GM12878 (cell line): ENCODE measurements around the gene PALLD. TPM values are rescaled to one million over a fixed set of nuclear protein-coding genes. Genes with fewer than 3 reads are reported as not detected.

ENCODE experiments used
- ATAC-seq: fragments of 200-7000 bp; cut with Tn5 transposase; 3 replicates; pipeline ENCODE4 v1.9.1; 2020; ENCODE audit warnings: mild to moderate bottlenecking, moderate library complexity
- BruUV-seq: library from RNA; stranded (reverse); fragments of 400-500 nt; replicated peaks from 2 replicates; lab custom pipeline; 2021; lab: Mats Ljungman, UMichigan
- CTCF ChIA-PET: fragments of 300-600 bp; sonication (Branson Sonifier 250); formaldehyde crosslinking; extraction: SDS; loops from one replicate; lab custom pipeline; 2021; ENCODE audit warnings: inconsistent platforms; lab: Yijun Ruan, JAX
- POLR2A ChIA-PET: fragments of 350-600 bp; formaldehyde crosslinking; extraction: SDS; loops from one replicate; lab custom pipeline; 2021; ENCODE audit warnings: inconsistent platforms; lab: Charles Lee
- RAD21 ChIA-PET: fragments of 300-600 bp; sonication (Branson Sonifier 250); formaldehyde crosslinking; loops from one replicate; lab custom pipeline; 2023; ENCODE audit warnings: antibody characterized with exemption; ENCODE audit not compliant: unreplicated experiment; lab: Charles Lee
- SMC1A ChIA-PET: fragments of 300-600 bp; sonication (Branson Sonifier 250); formaldehyde crosslinking; loops from one replicate; lab custom pipeline; 2023; ENCODE audit not compliant: unreplicated experiment, uncharacterized antibody; lab: Charles Lee
- DNase-seq: peaks from one replicate; pipeline ENCODE4 v3.0.0-alpha.2; 2011; ENCODE audit warnings: low read depth, low spot score
- FAIRE-seq: peaks from 3 replicates; lab custom pipeline; 2011; peaks lifted over from hg19 to GRCh38; lab: Jason Lieb, UNC
- H2AFZ ChIP-seq: 2 replicates; pipeline ENCODE4 v1.6.0; 2011; ENCODE audit warnings: low read depth, low read length, control low read depth; ENCODE audit not compliant: control insufficient read depth
- H3K27ac ChIP-seq: 2 replicates; pipeline ENCODE4 v1.5.1; 2011; ENCODE audit warnings: control low read depth; ENCODE audit not compliant: control insufficient read depth, insufficient read depth
- H3K27me3 ChIP-seq, 2 experiments: replicated peaks in 1 of 2; 2 replicates each; pipeline versions ENCODE4 v1.6.0 to v1.6.1; 2011; ENCODE audit warnings: low read length in 1 of 2; ENCODE audit not compliant: control insufficient read depth in 2 of 2, insufficient read depth in 2 of 2
- H3K36me3 ChIP-seq, 2 experiments: 2 replicates each; pipeline ENCODE4 v1.5.1; 2011; ENCODE audit warnings: low read length in 1 of 2; ENCODE audit not compliant: control insufficient read depth in 2 of 2, insufficient read depth in 2 of 2
- H3K4me1 ChIP-seq: 2 replicates; pipeline ENCODE4 v1.6.1; 2011; ENCODE audit warnings: mild to moderate bottlenecking, low read length, moderate library complexity, mixed read lengths; ENCODE audit not compliant: control insufficient read depth, insufficient read depth
- H3K4me2 ChIP-seq: 2 replicates; pipeline ENCODE4 v1.6.0; 2011; ENCODE audit warnings: control low read depth; ENCODE audit not compliant: control insufficient read depth, insufficient read depth
- H3K4me3 ChIP-seq: fragments of 200-600 bp; sonication (generic); 2 replicates; pipeline ENCODE4 v1.5.1; 2016
- H3K79me2 ChIP-seq: 2 replicates; pipeline ENCODE4 v1.6.0; 2011; ENCODE audit warnings: low read length; ENCODE audit not compliant: control insufficient read depth, insufficient read depth
- H3K9ac ChIP-seq: 2 replicates; pipeline ENCODE4 v1.8.0; 2011; ENCODE audit warnings: low read length, control low read depth, mixed read lengths; ENCODE audit not compliant: control insufficient read depth, insufficient read depth
- H3K9me3 ChIP-seq: replicated peaks from 3 replicates; pipeline ENCODE4 v1.5.1; 2011; ENCODE audit warnings: mild to moderate bottlenecking, low read length; ENCODE audit not compliant: control insufficient read depth, insufficient read depth
- H4K20me1 ChIP-seq: 2 replicates; pipeline ENCODE4 v1.6.0; 2011; ENCODE audit not compliant: control insufficient read depth, insufficient read depth
- ATF2 ChIP-seq: IDR thresholded peaks from 2 replicates; pipeline ENCODE4 v1.6.1; 2012; ENCODE audit warnings: low read length, inconsistent platforms
- ATF3 ChIP-seq: IDR thresholded peaks from 2 replicates; pipeline ENCODE4 v1.6.1; 2011; ENCODE audit warnings: low read depth, mild to moderate bottlenecking, low read length, moderate library complexity, borderline replicate concordance; ENCODE audit errors: extremely low read depth
- BACH1 ChIP-seq: fragments of 450-650 bp; IDR thresholded peaks from 2 replicates; pipeline ENCODE4 v1.6.1; 2017; ENCODE audit warnings: mild to moderate bottlenecking, borderline replicate concordance
- BMI1 ChIP-seq: fragments of 450-650 bp; IDR thresholded peaks from 2 replicates; pipeline ENCODE4 v1.6.1; 2016; ENCODE audit warnings: mild to moderate bottlenecking, moderate library complexity, borderline replicate concordance
- CEBPB ChIP-seq, 2 experiments: fragments of 150-350 bp in 1 of 2; IDR thresholded peaks; 2 replicates each; pipeline ENCODE4 v1.6.1; 2012 to 2014; ENCODE audit warnings: low read depth in 2 of 2, low read length in 2 of 2, borderline replicate concordance in 1 of 2, inconsistent platforms in 1 of 2
- CHD4 ChIP-seq: fragments of 200-600 bp; sonication (generic); IDR thresholded peaks from 2 replicates; pipeline ENCODE4 v1.6.1; 2016; ENCODE audit warnings: mild to moderate bottlenecking
- CREM ChIP-seq: IDR thresholded peaks from 2 replicates; pipeline ENCODE4 v1.6.1; 2014; ENCODE audit warnings: antibody characterized with exemption, low read depth
- E2F4 ChIP-seq: IDR thresholded peaks from 2 replicates; pipeline ENCODE4 v1.6.1; 2012; ENCODE audit warnings: low read depth, low read length, improper control_type of control experiment
- EZH2 ChIP-seq: IDR thresholded peaks from 2 replicates; pipeline ENCODE4 v1.6.1; 2012; ENCODE audit warnings: low read depth, mild to moderate bottlenecking, control low read depth, inconsistent platforms, low read length, borderline replicate concordance; ENCODE audit not compliant: control insufficient read depth
- GABPA ChIP-seq: IDR thresholded peaks from 2 replicates; pipeline ENCODE4 v1.6.1; 2014; ENCODE audit warnings: antibody characterized with exemption, low read depth, mild to moderate bottlenecking, inconsistent platforms
- HDAC6 ChIP-seq: fragments of 200-600 bp; sonication (generic); IDR thresholded peaks from one replicate; pipeline ENCODE4 v1.8.0; 2017; ENCODE audit warnings: antibody characterized with exemption; ENCODE audit not compliant: unreplicated experiment
- IKZF1 ChIP-seq: fragments of 450-650 bp; conservative IDR thresholded peaks from 2 replicates; pipeline ENCODE4 v1.6.1; 2017; ENCODE audit warnings: antibody characterized with exemption, mild to moderate bottlenecking
- MEF2A ChIP-seq: IDR thresholded peaks from 2 replicates; pipeline ENCODE4 v1.6.1; 2011; ENCODE audit warnings: low read depth, mild to moderate bottlenecking, low read length, moderate library complexity; ENCODE audit not compliant: insufficient read depth
- MTA3 ChIP-seq: IDR thresholded peaks from 2 replicates; pipeline ENCODE4 v1.6.1; 2012; ENCODE audit warnings: low read length, inconsistent platforms, borderline replicate concordance
- RELB ChIP-seq: fragments of 450-650 bp; IDR thresholded peaks from 2 replicates; pipeline ENCODE4 v1.6.1; 2017; ENCODE audit warnings: low read depth, mild to moderate bottlenecking, moderate library complexity
- SP1 ChIP-seq: IDR thresholded peaks from one replicate; pipeline ENCODE4 v1.6.1; 2011; ENCODE audit warnings: low read depth, low read length
- SPI1 ChIP-seq: IDR thresholded peaks from 2 replicates; pipeline ENCODE4 v1.6.1; 2011; ENCODE audit warnings: low read depth, mild to moderate bottlenecking, low read length, moderate library complexity, borderline replicate concordance; ENCODE audit not compliant: insufficient read depth
- SRF ChIP-seq, 2 experiments: IDR thresholded peaks; 2 replicates each; pipeline ENCODE4 v1.6.1; 2011; ENCODE audit warnings: low read depth in 2 of 2, low read length in 2 of 2, mild to moderate bottlenecking in 1 of 2, moderate library complexity in 1 of 2
- USF1 ChIP-seq: IDR thresholded peaks from 2 replicates; pipeline ENCODE4 v1.6.1; 2011; ENCODE audit warnings: borderline replicate concordance, low read depth, mild to moderate bottlenecking, moderate library complexity, mixed read lengths, low read length; ENCODE audit not compliant: insufficient read depth; ENCODE audit errors: extremely low read length
- ZNF217 ChIP-seq: fragments of 450-650 bp; IDR thresholded peaks from 2 replicates; pipeline ENCODE4 v1.6.1; 2017; ENCODE audit warnings: antibody characterized with exemption, mild to moderate bottlenecking
- in situ Hi-C: fragments of 300-500 bp; cut with MboI; formaldehyde crosslinking; loops from 9 replicates; pipeline ENCODE4 v1.14.3; 2018; ENCODE audit warnings: mixed read lengths
- intact Hi-C: fragments of 100-400 bp; cut with micrococcal nuclease; formaldehyde crosslinking; loops from one replicate; pipeline ENCODE4 v1.14.2; 2022; ENCODE audit not compliant: unreplicated experiment
- polyA plus RNA-seq, 11 experiments: library from polyadenylated mRNA; depleted of rRNA in 4 of 11; unstranded in 6 of 11; stranded (reverse) in 5 of 11; fragments of >200 nt; fragmentation: Nextera tagmentation in 4 of 11; fragmentation: Illumina TruSeq in 1 of 11; extraction: Ambion mirVana in 4 of 11; extraction: Trizol in 1 of 11; gene quantifications; 1 replicate in 1 of 11; 2 replicates in 10 of 11; pipeline versions ENCODE4 v1.2.1 to v1.2.3, GENCODE V29; 2011 to 2016; ENCODE audit warnings: inconsistent platforms in 2 of 11, missing spikeins in 2 of 11, low read depth in 1 of 11
- total RNA-seq, 4 experiments: library from RNA; depleted of rRNA in 3 of 4; stranded (reverse); fragments of >200 nt in 3 of 4; fragmentation: Illumina TruSeq in 1 of 4; extraction: Trizol in 1 of 4; gene quantifications; 2 replicates each; pipeline versions ENCODE4 v1.2.1 to v1.2.3, GENCODE V29; 2013 to 2021

Gene PALLD
- total and polyA plus RNA-seq, 10 of the 15 experiments (the other 5 are each of a cell fraction or from before 2014, with no cell fraction given): 1.0 to 7.7 (median 1.7) TPM

- no TSS peak for BruUV-seq
- Histone ChIP-seq H3K4me1 (no peaks in the 10 kb centered on the region), H3K27me3 (no peaks in the 10 kb centered on the region), H3K27ac (no peak overlapping the region), H3K4me3 (no peak overlapping the region), H2AFZ (no peak overlapping the region), H3K9me3 (no peaks in the 10 kb centered on the region), H4K20me1 (no peaks in the 10 kb centered on the region), H3K79me2 (no peaks in the 10 kb centered on the region), H3K36me3 (no peaks in the 10 kb centered on the region), H3K4me2 (no peak overlapping the region), H3K9ac (no peak overlapping the region)
- ChIA-PET CTCF (interaction anchor here (1.0 kb wide), 1 partner anchor 81 kb away, joined by 3 read pairs; no protein-coding TSS in a partner anchor), RAD21 (no interaction called here), POLR2A (no interaction called here), SMC1A (no interaction called here)
- in situ Hi-C loops (no loop called here), intact Hi-C loops (no loop called here)
- no peak for DNase-seq
- TF ChIP-seq MEF2A (no peak), BMI1 (no peak), CREM (no peak), ZNF217 (no peak), ATF3 (no peak), RELB (no peak), HDAC6 (no peak), ATF2 (no peak), CHD4 (no peak), EZH2 (no peak), GABPA (no peak), E2F4 (no peak), MTA3 (no peak), USF1 (no peak), CEBPB (IDR thresholded peaks at IDR 0.05; ENCODE audit: borderline replicate concordance in 1 of 2, low read depth in 2 of 2, low read length in 2 of 2) (no peak), BACH1 (no peak), SRF (IDR thresholded peaks at IDR 0.05; ENCODE audit: low read depth in 2 of 2, low read length in 2 of 2) (no peak), SP1 (no peak), IKZF1 (no peak), SPI1 (no peak)
- no peak for ATAC-seq
- FAIRE-seq: no peak
Measured at GRCh38 chr4:168790898-168791297, 294.0 kb downstream of the PALLD start.
